Muscle layer of duodenum (tissue), 2 donors: ENCODE measurements around the gene RHD.
"Not testable (repeated sequence)": the region's sequence is repeated elsewhere in the genome, so short reads cannot be mapped to it uniquely, and the experiment has no call there.

Source experiments
- H3K27ac ChIP-seq: one replicate; pipeline ENCODE4 v1.7.0; 2013; ENCODE audit warnings: mild to moderate bottlenecking, low read length
- H3K27me3 ChIP-seq: one replicate; pipeline ENCODE4 v1.7.0; 2013; ENCODE audit warnings: low read depth, mild to moderate bottlenecking, control low read depth, low read length
- H3K36me3 ChIP-seq, 2 donors: one replicate each; pipeline ENCODE4 v1.7.0; 2013; ENCODE audit warnings: low read length in 2 of 2, control low read depth in 1 of 2, mild to moderate bottlenecking in 1 of 2; ENCODE audit not compliant: insufficient read depth in 2 of 2, control insufficient read depth in 1 of 2
- H3K4me1 ChIP-seq, 2 donors: one replicate each; pipeline ENCODE4 v1.7.0; 2013; ENCODE audit warnings: low read length in 2 of 2, mild to moderate bottlenecking in 2 of 2, control low read depth in 1 of 2, moderate library complexity in 1 of 2; ENCODE audit not compliant: insufficient read depth in 2 of 2, control insufficient read depth in 1 of 2
- H3K4me3 ChIP-seq, 2 donors: one replicate each; pipeline ENCODE4 v1.7.0; 2013; ENCODE audit warnings: low read length in 2 of 2, low read depth in 1 of 2, mild to moderate bottlenecking in 1 of 2
- H3K9me3 ChIP-seq, 2 donors: one replicate each; pipeline ENCODE4 v1.7.0; 2013; ENCODE audit warnings: low read length in 2 of 2, control low read depth in 1 of 2, mild to moderate bottlenecking in 1 of 2; ENCODE audit not compliant: control insufficient read depth in 1 of 2
- donor health status: healthy.

The RHD gene

GRCh38 chr1:25272238-25272637 is at the start of gene RHD:
TSS of gene RHD (plus strand) at chr1:25272509. CDS start at chr1:25272548, 39 bp downstream.
- H3K4me1 ChIP-seq, H3K9me3 ChIP-seq: not testable (repeated sequence)

GRCh38 chr1:25222606-25223005 is 49.7 kb upstream of the RHD start:
- H3K4me3 ChIP-seq, result no peak overlapping the region
- H3K36me3 ChIP-seq, result peaks cover 36 to 65% of the 10 kb centered on the region in 2 donors
- no peaks in the 10 kb centered on the region for H3K27me3 ChIP-seq
- H3K27ac ChIP-seq, result no peak overlapping the region
- H3K4me1 ChIP-seq, result no peaks in the 10 kb centered on the region
- no peaks in the 10 kb centered on the region for H3K9me3 ChIP-seq

More at GRCh38 chr1:25272238-25272637, at the start of gene RHD:
- not testable (repeated sequence) for H3K4me3 ChIP-seq, H3K27me3 ChIP-seq, H3K36me3 ChIP-seq, H3K27ac ChIP-seq

DNA sequence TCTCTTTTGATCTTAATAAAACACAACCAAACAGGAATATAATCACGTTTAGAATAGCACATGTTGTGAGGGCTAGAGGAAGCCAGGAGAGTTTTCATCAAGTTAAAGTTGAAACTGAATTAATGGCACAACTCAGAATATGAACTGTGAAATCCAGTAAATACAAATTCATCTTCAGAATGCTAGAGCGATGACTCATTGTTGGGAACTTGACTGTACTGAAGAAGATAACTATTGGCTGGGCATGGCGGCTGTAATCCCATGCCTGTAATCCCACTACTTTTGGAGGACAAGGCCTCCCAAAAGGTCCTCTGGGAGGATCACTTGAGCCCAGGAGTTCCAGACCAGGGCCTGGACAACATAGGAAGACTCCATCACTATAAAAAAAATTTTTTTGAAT is 48.8 kb upstream of the RHD start:
- Histone ChIP-seq H3K9me3 (no peaks in the 10 kb centered on the region), H3K4me3 (no peak overlapping the region), H3K36me3 (peaks cover 44 to 73% of the 10 kb centered on the region in 2 donors), H3K27ac (no peak overlapping the region), H3K4me1 (no peaks in the 10 kb centered on the region), H3K27me3 (no peaks in the 10 kb centered on the region)

GRCh38 chr1:25232027-25232865 is 40.1 kb upstream of the RHD start, which contains the start of gene SYF2:
TSS of gene SYF2 (minus strand) at chr1:25232502. CDS start at chr1:25232467, 35 bp downstream.
- Histone ChIP-seq H3K4me3 (peak within 1 kb of the TSS; percentile 88 to 99), H3K9me3 (no peaks in the 10 kb centered on the region), H3K27ac (peak within 1 kb of the TSS; percentile 99), H3K36me3 (peaks cover 30 to 36% of the 10 kb centered on the region in 2 donors), H3K4me1 (peaks cover 11 to 31% of the 10 kb centered on the region in 2 donors), H3K27me3 (no peaks in the 10 kb centered on the region)

GRCh38 chr1:25232866-25233784 is 39.2 kb upstream of the RHD start:
- H3K27ac ChIP-seq, result peak overlapping the region; percentile 99
- H3K4me1 ChIP-seq, result peaks cover 11 to 31% of the 10 kb centered on the region in 2 donors
- no peaks in the 10 kb centered on the region for H3K27me3 ChIP-seq
- H3K36me3 ChIP-seq, result peaks cover 21 to 27% of the 10 kb centered on the region in 2 donors
- peak overlapping the region; percentile 88 to 99 for H3K4me3 ChIP-seq
- H3K9me3 ChIP-seq, result no peaks in the 10 kb centered on the region

- H3K36me3 ChIP-seq, H3K27ac ChIP-seq, H3K27me3 ChIP-seq, H3K9me3 ChIP-seq, H3K4me3 ChIP-seq: not testable (repeated sequence)
- H3K4me1 ChIP-seq, result peaks cover 15 to 42% of the 10 kb centered on the region in 2 donors
Observed at GRCh38 chr1:25235411-25235810, 36.9 kb upstream of the RHD start.

- not testable (repeated sequence) for H3K36me3 ChIP-seq, H3K4me3 ChIP-seq, H3K27ac ChIP-seq, H3K9me3 ChIP-seq, H3K27me3 ChIP-seq
- H3K4me1 ChIP-seq, result peaks cover 16 to 43% of the 10 kb centered on the region in 2 donors
Observed at GRCh38 chr1:25236261-25236660, 36.0 kb upstream of the RHD start.

DNA sequence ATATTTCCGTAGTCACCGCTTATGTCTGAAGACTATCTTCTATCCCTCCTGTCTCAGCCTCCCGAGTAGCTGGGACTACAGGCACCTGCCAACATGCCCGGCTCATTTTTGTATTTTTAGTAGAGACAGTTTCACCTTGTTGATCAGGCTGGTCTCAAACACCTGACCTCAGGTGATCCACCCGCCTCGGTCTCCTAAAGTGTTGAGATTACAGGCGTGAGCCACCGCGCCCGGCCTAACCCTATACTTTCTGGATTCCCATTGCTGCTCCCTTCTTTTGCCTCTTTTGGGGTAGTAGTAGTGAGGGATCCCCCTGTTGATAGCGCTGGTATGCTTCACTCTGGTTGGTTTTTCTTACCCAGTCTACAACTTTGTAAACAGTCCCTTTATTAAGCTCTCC is 34.3 kb upstream of the RHD start:
- Histone ChIP-seq H3K36me3 (peaks cover 9 to 19% of the 10 kb centered on the region in 2 donors), H3K4me1 (peaks cover 10 to 42% of the 10 kb centered on the region in 2 donors), H3K27me3 (no peaks in the 10 kb centered on the region), H3K4me3 (no peak overlapping the region), H3K27ac (no peak overlapping the region), H3K9me3 (no peaks in the 10 kb centered on the region)

DNA sequence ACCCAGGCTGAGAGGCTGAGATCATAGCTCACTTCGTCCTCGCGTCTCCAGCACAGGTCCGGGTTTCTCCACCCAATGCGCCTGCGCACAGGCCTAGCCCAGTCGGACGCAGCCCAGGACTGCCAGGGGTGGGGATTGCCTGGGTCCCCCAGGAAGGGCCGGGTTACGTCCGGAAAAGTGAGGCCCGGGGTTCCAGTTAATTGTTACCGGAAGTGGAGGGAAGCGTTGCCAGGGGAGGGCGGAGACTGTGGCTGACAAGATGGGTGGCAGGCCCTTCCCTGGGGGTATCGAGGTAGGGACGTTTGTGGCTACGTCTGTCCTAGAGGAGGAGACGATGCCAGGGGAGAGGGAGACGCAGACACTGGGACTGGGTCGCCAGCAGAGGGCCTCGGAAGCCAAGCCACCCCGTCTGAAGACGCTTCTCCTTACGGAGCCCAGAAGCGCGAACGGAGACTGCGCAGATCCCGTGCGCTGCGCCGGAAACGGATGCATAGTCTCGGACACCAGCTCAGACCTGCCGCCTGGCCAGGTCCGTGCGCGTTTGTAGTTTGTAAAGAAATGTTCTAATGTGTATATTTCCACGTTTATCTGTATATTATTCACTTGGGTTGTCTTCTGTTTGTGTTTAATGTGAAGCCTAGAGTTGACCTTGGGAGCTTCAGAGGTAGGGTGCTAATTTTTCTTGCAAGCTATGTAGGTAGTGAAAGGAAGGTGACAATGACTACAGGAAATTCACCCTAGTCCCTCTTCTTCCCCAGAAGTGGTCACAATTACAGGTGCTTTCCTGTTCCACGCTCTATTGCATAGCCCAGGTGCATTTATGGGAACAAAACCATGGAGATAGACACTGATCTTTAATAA is 32.4 kb upstream of the RHD start:
- H3K4me3 ChIP-seq, result peak overlapping the region; percentile 40 to 60
- H3K27me3 ChIP-seq, result no peaks in the 10 kb centered on the region
- peaks cover 24 to 38% of the 10 kb centered on the region in 2 donors for H3K36me3 ChIP-seq
- H3K27ac ChIP-seq, result peak overlapping the region; percentile 96
- H3K9me3 ChIP-seq, result no peaks in the 10 kb centered on the region
- peaks cover 16 to 42% of the 10 kb centered on the region in 2 donors for H3K4me1 ChIP-seq

GRCh38 chr1:25243907-25244306 is 28.4 kb upstream of the RHD start:
- H3K36me3 ChIP-seq, result peaks cover 24 to 43% of the 10 kb centered on the region in 2 donors

More at GRCh38 chr1:25243907-25244306, 28.4 kb upstream of the RHD start:
- Histone ChIP-seq H3K4me1 (peaks cover 22 to 49% of the 10 kb centered on the region in 2 donors), H3K4me3 (no peak overlapping the region), H3K27me3 (no peaks in the 10 kb centered on the region), H3K9me3 (no peaks in the 10 kb centered on the region), H3K27ac (no peak overlapping the region)
